ENCODE results near the gene RNF39.
"Not testable (repeated sequence)": the region's sequence is repeated elsewhere in the genome, so short reads cannot be mapped to it uniquely, and the experiment has no call there.

Gene RNF39, protein sequence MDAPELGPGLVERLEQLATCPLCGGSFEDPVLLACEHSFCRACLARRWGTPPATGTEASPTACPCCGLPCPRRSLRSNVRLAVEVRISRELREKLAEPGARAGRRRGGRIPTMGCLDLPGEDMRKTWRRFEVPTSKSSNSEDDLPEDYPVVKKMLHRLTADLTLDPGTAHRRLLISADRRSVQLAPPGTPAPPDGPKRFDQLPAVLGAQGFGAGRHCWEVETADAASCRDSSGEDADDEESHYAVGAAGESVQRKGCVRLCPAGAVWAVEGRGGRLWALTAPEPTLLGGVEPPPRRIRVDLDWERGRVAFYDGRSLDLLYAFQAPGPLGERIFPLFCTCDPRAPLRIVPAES

GRCh38 chr6:30075094-30075789 is at the start of gene RNF39:
TSS of gene RNF39 (minus strand) at chr6:30075769. CDS start at chr6:30075585, 184 bp downstream.
- DNase-seq = no peak

- DNase-seq = peak; percentile 35 to 40
Observed at GRCh38 chr6:30122515-30122914, 46.9 kb upstream of the RNF39 start.

DNA sequence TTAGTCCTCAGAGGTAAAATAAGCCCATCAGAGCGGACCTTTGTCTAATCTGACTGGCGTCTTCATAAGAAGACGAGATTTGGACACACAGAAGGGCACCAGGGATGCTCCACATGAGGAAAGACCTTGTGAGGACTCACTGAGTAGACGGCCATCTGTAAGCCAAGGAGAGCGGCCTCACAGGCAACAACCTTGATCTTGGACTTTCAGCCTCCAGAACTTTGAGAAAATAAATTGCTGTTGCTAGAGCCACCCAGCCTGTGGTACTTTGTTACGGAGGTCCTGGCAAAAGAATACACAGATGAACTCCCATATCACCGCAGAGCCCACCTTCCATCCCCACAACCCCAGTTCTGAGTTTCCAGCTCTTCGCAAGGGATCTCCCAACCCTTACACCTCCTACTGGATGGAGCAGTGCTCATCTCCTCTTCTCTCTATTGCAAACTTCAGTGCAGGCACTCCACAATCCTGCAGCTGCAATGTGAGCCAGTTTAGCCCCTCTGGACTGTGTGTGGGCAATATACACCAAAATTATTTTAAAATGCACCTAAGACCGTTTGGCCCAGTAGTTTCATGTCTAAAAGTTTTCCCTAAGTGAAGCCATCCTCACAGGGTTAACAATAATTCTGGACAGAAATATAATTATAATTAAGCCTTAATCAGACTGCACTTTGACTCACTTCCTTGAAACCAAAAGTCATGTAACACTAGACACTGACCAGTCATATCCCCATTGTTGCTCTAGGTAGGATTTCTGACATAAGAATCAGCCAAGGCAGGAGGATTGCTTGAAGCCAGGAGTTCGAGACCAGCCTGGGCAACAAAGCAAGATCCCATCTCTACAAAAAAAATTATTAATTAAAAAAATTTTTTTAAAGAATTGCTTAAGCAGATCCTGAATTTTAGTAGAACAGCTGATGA is 46.1 kb upstream of the RNF39 start:
- DNase-seq = no peak

- DNase-seq = not testable (repeated sequence)
Observed at GRCh38 chr6:30118691-30119090, 43.1 kb upstream of the RNF39 start.

DNA sequence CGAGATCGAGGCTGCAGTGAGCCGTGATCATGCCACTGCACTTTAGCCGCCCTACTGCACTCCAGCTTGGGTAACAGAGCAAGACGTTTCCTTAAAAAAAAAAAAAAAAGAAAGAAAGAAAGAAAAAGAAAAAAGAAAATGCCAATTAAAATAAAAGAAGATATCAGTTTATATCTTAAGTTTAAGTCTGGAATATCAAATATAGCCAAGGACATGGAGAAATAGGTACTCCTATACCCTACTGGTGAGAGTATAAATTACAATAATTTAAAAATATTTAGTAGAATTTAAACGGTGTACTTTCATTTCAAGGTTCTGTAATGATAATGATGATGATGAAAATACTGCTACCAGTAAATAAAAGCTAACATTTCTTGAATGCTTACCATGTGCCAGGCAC is 41.2 kb upstream of the RNF39 start:
- peak in 1 of 2 experiments; percentile 17 for DNase-seq

DNA sequence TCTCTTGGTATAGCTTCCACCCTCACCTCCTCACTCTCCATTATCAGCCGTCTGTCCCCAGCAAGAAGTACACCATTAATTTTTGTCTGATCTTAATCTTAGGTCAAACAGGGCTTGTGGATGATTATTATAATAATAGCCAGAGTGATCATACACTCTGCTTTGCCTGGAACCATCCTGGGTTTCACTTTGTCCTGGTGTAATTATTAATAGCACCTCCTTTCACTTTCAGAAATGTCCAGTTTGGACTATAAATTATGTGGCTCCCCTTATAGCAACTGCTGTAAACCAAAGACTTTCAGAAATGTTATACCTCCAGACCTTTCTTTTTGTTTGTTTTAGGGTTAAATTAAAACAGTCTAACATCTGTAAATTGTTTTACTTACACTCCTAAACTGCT is 38.3 kb upstream of the RNF39 start:
- no peak for DNase-seq

DNA sequence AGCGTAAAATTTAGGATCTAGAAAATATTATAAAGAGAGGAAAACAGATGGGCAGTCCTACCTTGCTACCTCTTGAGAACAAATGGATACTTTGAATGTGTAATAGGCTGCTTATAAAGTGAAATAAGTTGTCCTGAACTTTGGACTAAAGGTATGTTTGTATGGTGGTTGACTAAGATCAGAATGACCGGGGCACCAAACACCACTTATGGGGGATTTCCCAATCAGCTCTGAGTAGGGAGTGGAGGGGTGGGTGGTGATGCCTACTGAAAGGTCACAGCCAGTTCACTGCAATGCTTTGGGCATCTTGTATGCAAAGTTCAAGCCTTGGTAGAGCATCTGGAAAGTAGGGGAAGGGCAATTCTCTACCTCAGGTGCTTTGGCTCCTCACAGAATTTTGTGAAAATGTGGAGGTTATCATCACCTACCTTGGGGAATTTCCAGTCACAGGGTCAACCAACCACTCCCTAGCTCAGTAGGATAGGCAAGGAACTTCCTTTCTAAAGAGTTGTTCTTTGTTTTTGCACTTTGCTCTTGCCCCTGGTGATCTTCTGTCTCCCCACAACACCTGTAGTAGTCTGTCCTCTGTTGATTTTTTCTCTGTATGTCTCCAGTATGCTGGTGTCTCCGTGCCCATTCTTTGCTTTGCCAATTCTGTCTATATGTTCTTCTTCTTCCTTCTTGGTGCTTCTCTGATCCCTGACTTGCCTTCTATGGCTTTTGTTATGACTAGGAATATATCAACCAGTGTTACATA is 37.6 kb upstream of the RNF39 start, which contains the start of gene TRIM31:
Gene TRIM31 (minus strand): TSS at position 88 of the 757 bp plus-strand sequence. CDS start 285 bp downstream, outside the sequence.
- no peak for DNase-seq

- DNase-seq = no peak
Observed at GRCh38 chr6:30112402-30112994, 36.9 kb upstream of the RNF39 start.

GRCh38 chr6:30111266-30111856 is 35.8 kb upstream of the RNF39 start:
- no peak for DNase-seq

DNA sequence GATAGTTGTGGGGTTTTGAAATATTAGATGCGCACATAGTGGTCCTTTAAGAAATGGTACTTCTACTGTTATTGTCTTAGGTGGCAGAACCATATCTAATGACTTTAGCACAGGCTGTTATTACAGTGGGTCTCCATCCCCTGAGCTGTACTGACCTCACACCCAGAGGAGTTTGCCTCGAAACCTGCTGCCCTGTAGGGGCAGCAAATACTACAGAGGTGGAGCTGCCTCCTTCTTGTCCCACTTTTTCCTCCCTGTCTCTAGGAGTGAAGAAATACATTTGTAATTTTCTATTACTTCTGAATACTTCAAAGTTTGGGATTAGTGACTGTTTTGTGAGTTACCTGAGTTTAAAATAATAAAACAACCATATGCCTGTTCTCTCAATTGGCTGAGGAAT is 29.1 kb upstream of the RNF39 start:
- DNase-seq = no peak

GRCh38 chr6:30103872-30104179 is 28.3 kb upstream of the RNF39 start:
- DNase-seq = no peak

- DNase-seq = peak; percentile 93 to 94
Observed at GRCh38 chr6:30102970-30103871, 27.7 kb upstream of the RNF39 start.

DNA sequence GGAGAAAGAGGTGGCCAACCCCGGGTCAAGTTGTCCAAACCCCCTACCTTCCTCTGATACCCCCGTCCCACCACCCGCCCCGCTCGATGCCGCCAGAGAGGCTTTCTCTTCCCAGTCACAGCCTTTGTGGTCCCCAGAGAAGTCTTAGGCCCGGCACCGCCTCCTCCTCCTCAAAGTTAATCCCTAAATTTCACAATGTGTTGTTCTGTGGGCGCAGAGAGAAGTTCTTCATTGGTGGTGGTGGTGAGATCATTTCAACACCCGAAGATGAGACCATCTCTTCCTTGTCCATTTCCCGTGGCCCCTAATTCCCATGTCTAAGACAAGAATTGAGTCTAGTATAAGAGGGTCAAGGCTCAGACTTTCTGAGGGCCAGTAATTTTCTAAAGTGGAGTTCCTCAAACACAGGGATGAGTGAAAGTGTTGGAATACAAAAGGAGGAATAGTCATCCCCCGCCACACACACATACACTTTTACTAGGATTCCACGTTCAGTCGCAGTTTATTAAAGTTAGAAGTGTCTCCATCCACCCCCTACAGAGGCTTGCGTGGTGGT is 26.9 kb upstream of the RNF39 start:
- peak; percentile 77 to 81 for DNase-seq

DNA sequence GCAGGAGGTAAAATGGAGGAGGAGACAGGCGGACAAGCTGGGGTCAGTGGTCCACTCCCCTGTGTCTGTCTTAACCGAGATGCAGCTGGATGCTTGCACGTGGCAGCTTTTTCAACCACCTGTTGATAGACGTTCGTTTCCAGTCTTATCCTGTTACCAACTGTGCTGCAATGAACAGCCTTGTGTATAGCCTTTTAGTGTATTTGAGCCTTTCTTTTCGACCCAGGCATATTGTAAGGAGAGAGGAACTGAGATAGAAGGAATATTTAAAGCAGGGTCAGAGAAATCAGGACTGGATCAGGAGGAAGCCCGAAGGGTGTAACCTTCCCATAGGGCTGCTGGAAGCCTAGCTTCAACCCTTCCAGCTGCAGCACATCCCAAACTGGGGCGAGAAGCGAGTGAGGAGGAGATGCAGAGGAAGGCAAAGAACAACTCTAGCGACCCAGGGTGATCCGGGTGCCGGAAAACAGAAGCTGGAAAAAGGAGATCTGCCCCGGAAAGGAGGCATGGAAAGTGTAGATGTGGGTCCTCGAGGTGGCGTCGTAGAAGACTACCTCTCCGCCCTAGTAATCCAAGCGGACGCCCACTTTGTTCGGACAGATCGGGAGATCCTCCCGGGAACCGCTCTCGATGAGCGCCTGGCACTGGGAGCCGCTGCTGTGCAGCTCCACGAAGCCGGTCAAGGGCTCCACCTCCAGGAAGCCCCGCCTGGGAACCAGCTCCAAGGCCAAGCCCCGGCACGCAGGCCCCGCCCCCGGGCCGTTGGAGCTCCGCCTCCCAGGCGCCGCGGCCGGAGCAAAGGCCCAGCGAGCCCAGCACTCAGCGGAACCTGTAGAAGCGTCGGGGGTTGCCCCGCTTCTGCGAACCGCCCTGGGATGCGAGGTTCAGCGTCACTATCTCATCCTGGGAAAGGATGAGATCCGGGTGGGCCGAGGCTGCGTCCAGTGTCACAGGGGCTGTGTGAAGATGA is 26.2 kb upstream of the RNF39 start:
- DNase-seq = peak; percentile 80 to 87

GRCh38 chr6:30100585-30101443 is 25.2 kb upstream of the RNF39 start:
- no peak for DNase-seq

DNA sequence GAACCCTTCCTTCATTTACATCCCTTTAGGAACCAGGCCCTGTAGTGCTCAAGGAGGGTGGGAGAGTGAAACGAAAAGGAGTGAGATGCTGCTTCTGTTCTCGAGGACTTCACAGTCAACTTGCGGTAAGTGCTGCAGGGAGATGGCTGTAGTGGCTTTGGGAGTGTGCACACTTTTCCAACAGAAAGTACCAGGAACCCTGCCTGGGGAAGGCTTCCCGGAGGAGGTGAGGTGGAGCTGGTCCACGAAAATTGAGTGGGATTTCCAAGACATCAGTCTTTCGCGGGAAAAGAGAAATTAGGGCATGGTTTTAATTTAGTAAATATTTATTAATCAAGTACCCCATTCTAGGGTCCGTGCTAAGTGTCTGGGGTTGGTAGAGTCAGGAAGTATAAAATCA is 24.6 kb upstream of the RNF39 start:
- no peak for DNase-seq

DNA sequence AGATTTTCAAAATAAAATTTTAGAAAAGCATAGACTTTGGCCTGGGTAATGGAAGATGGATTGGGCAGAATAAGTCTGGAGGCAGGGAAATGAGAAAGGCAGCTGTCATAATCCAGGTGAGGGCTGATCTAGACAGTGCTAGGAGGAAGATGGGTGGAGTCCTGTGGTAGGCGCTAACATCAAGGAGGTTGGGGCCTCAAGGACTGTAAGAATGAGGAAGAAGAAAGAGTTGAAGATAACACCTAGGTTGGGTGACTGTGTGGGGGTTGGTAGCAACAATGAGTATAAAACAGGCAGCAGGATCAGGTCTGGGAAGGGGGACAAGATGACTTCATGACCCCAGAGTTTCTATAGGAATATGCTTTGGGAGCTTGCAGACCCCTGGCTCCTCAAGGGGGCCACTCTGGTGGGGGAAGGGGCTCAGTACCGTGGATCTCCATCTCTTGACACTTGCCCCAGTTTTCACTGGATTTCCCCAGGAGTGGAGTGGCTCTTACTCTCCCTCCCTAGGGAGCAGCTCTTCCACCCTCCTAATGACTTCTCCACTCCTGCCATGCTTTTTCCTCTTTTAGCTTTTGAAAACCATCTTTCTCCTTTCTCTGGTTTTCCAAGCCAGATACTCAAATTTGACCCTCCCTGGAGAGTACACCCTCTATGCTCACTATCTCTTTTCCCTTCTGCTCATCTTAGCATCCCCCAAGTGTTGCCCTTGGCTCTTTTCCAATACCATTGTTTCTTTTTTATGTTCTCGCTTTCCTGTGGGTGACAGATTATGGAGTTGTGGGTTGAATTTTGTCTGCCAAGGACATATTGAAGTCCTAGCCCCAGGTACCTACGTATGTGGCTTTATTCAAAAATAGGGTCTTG is 22.6 kb upstream of the RNF39 start:
- no peak for DNase-seq

Measured in AML-193 (cell line).